GM21528 (cell line): ENCODE measurements around the gene PPP1R2C.

Experiments
- ATAC-seq: cut with Tn5 transposase; IDR thresholded peaks from one replicate; pipeline ENCODE4 v1.9.1; 2021; ENCODE audit warnings: mild to moderate bottlenecking, moderate library complexity; ENCODE audit not compliant: unreplicated experiment, low FRiP score

PPP1R2C gene

GRCh38 chrX:42751573-42751972 is 26.4 kb downstream of the PPP1R2C start:
- ATAC-seq, result no peak

GRCh38 chrX:42748067-42748850 is 29.7 kb downstream of the PPP1R2C start:
- ATAC-seq, result no peak

- no peak for ATAC-seq
Measured at GRCh38 chrX:42746606-42747005, 31.4 kb downstream of the PPP1R2C start.

- ATAC-seq, result no peak
Measured at GRCh38 chrX:42740456-42740855, 37.5 kb downstream of the PPP1R2C start.

- ATAC-seq, result no peak
Measured at GRCh38 chrX:42739741-42740140, 38.2 kb downstream of the PPP1R2C start.

GRCh38 chrX:42739258-42739657 is 38.7 kb downstream of the PPP1R2C start:
- ATAC-seq, result no peak

GRCh38 chrX:42738552-42738951 is 39.4 kb downstream of the PPP1R2C start:
- ATAC-seq, result no peak

GRCh38 chrX:42735250-42735649 is 42.7 kb downstream of the PPP1R2C start:
- no peak for ATAC-seq

- no peak for ATAC-seq
Measured at GRCh38 chrX:42732506-42732905, 45.5 kb downstream of the PPP1R2C start.
